DOHH2 (cell line): ENCODE results near the gene TTBK1.
A peak's percentile ranks its signal among the peaks of the same experiment; 100 is the strongest.

Source experiments
- H3F3A ChIP-seq: fragments of 200-600 bp; sonication (generic), shearing (Covaris generic); 2 replicates; pipeline ENCODE4 v1.6.0; 2016; ENCODE audit warnings: antibody characterized with exemption, mild to moderate bottlenecking; ENCODE audit not compliant: control insufficient read depth, insufficient read depth
- H3K27ac ChIP-seq: fragments of 200-600 bp; sonication (generic); 2 replicates; pipeline ENCODE4 v1.5.1; 2014; ENCODE audit warnings: low read depth, mild to moderate bottlenecking, low read length, moderate library complexity
- H3K27me3 ChIP-seq: fragments of 200-600 bp; sonication (generic); 2 replicates; pipeline ENCODE4 v1.6.1; 2014; ENCODE audit warnings: mild to moderate bottlenecking, low read length, mixed read lengths; ENCODE audit not compliant: control insufficient read depth
- H3K36me3 ChIP-seq: fragments of 200-600 bp; sonication (generic); 2 replicates; pipeline ENCODE4 v1.6.1; 2014; ENCODE audit warnings: mild to moderate bottlenecking, low read length, moderate library complexity, mixed read lengths; ENCODE audit not compliant: control insufficient read depth
- H3K4me1 ChIP-seq: fragments of 200-600 bp; sonication (generic); 2 replicates; pipeline ENCODE4 v1.6.1; 2014; ENCODE audit warnings: mild to moderate bottlenecking, low read length, mixed read lengths; ENCODE audit not compliant: control insufficient read depth
- H3K4me2 ChIP-seq: fragments of 200-600 bp; sonication (generic); 2 replicates; pipeline ENCODE4 v1.6.0; 2014; ENCODE audit warnings: mild to moderate bottlenecking, low read length, moderate library complexity
- H3K4me3 ChIP-seq: fragments of 200-600 bp; sonication (generic); 2 replicates; pipeline ENCODE4 v1.5.1; 2014; ENCODE audit warnings: mild to moderate bottlenecking, low read length, mixed read lengths
- H3K79me2 ChIP-seq: fragments of 200-600 bp; sonication (generic); 2 replicates; pipeline ENCODE4 v1.6.1; 2014; ENCODE audit warnings: mild to moderate bottlenecking, low read length, mixed read lengths; ENCODE audit not compliant: control insufficient read depth
- H3K9me2 ChIP-seq: fragments of 200-600 bp; sonication (generic); replicated peaks from 2 replicates; pipeline ENCODE4 v1.6.1; 2014; ENCODE audit warnings: mild to moderate bottlenecking, low read length, mixed read lengths; ENCODE audit not compliant: control insufficient read depth
- H3K9me3 ChIP-seq: fragments of 200-600 bp; sonication (generic); 2 replicates; pipeline ENCODE4 v1.6.1; 2014; ENCODE audit warnings: antibody characterized with exemption, low read length, mixed read lengths; ENCODE audit not compliant: control insufficient read depth, insufficient read depth
- H4K20me1 ChIP-seq: fragments of 200-600 bp; sonication (generic); 2 replicates; pipeline ENCODE4 v1.6.0; 2014; ENCODE audit warnings: low read depth, mild to moderate bottlenecking, antibody characterized with exemption, low read length, moderate library complexity; ENCODE audit not compliant: control insufficient read depth, insufficient read depth
- CTCF ChIP-seq: fragments of 200-600 bp; sonication (generic); IDR thresholded peaks from one replicate; pipeline ENCODE4 v1.5.1; 2014; ENCODE audit warnings: antibody characterized with exemption, mild to moderate bottlenecking, low read depth, low read length; ENCODE audit not compliant: poor library complexity, severe bottlenecking
- EZH2phosphoT487 ChIP-seq: fragments of 200-600 bp; sonication (generic); IDR thresholded peaks from 2 replicates; pipeline ENCODE4 v1.6.1; 2017; ENCODE audit warnings: borderline replicate concordance, mild to moderate bottlenecking, antibody characterized with exemption, low read length, moderate library complexity, mixed read lengths

Gene TTBK1

GRCh38 chr6:43243664-43244321 is 512 bp downstream of the TTBK1 start:
- no peak overlapping the region for H3K27ac ChIP-seq
- no peak overlapping the region for H3K4me3 ChIP-seq
- H3K79me2 ChIP-seq: no peaks in the 10 kb centered on the region
- H3K9me3 ChIP-seq: peaks cover 5% of the 10 kb centered on the region; the same call in 1 of the 2 replicates
- no peaks in the 10 kb centered on the region for H3K9me2 ChIP-seq
- H4K20me1 ChIP-seq: no peaks in the 10 kb centered on the region
- peaks cover 52% of the 10 kb centered on the region for H3K27me3 ChIP-seq
- no peaks in the 10 kb centered on the region for H3K36me3 ChIP-seq
- TF ChIP-seq CTCF (no peak), EZH2phosphoT487 (no peak)
- no peak overlapping the region for H3K4me2 ChIP-seq
- H3F3A ChIP-seq: no peaks in the 10 kb centered on the region
- peaks cover 23% of the 10 kb centered on the region for H3K4me1 ChIP-seq

- Histone ChIP-seq H4K20me1 (no peaks in the 10 kb centered on the region), H3K4me1 (peaks cover 23% of the 10 kb centered on the region), H3K27me3 (peaks cover 53% of the 10 kb centered on the region), H3K27ac (no peak overlapping the region), H3F3A (no peaks in the 10 kb centered on the region), H3K9me3 (no peaks in the 10 kb centered on the region), H3K79me2 (no peaks in the 10 kb centered on the region), H3K36me3 (no peaks in the 10 kb centered on the region), H3K4me3 (peak overlapping the region; percentile 90), H3K9me2 (no peaks in the 10 kb centered on the region), H3K4me2 (peak overlapping the region; percentile 74)
- no peak for TF ChIP-seq CTCF
- TF ChIP-seq EZH2phosphoT487: no peak
These were observed 3.2 kb downstream of the TTBK1 start for GRCh38 chr6:43246301-43247113.

- Histone ChIP-seq H3K9me3 (no peaks in the 10 kb centered on the region), H3K4me1 (peaks cover 23% of the 10 kb centered on the region), H3K36me3 (no peaks in the 10 kb centered on the region), H3F3A (no peaks in the 10 kb centered on the region), H3K79me2 (no peaks in the 10 kb centered on the region), H3K4me3 (peak overlapping the region; percentile 90), H3K27me3 (peaks cover 49% of the 10 kb centered on the region), H3K9me2 (no peaks in the 10 kb centered on the region), H4K20me1 (no peaks in the 10 kb centered on the region), H3K4me2 (peak overlapping the region; percentile 74), H3K27ac (no peak overlapping the region)
- peak; percentile 16 for TF ChIP-seq CTCF
- no peak for TF ChIP-seq EZH2phosphoT487
These were observed 4.1 kb downstream of the TTBK1 start for GRCh38 chr6:43247114-43247999.
